ENCODE measurements around the gene MRPL52. TPM values are rescaled to one million over a fixed set of nuclear protein-coding genes. Genes with fewer than 3 reads are reported as not detected.

Gene MRPL52
- total and polyA plus RNA-seq, 2 of the 13 experiments (the other 11 are each of a cell fraction or from before 2014, with no cell fraction given), result 118 to 329 TPM

DNA sequence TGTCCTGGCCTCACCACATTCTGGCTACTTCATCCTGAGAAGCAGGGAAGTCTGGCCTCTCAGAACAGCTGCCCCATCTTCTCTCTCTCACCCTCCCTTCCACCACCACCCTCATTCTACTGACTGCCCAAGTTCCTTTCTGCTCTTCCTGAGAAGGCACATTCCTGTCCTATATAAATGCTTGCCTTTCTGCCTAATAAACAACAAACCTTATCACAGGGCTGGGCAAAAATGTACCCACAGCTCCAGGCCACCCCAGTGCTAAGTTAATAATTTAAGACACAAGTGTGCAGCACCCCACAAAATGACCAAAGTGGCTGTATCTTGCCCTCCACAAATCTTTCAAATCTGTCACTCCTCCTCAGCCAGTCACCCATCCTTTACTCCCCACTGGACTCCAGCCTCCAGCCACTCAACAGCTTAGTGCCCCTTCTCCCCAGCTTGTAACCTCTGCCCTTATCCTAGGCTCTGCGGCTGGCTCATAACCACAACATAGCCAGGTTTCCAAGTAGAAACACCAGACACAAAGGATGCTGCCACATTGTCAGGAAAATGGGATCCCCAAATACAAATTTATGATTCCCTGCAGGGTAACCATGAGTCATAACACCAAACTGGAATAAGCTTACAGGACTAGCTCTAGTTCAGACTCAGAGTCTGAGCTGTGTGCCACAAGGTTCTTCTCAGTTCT, 48.2 kb upstream of the MRPL52 start:
- ATAC-seq (no peak), FAIRE-seq (no peak), DNase-seq (ENCODE audit: low spot score) (no peak)
- WGBS (ENCODE audit: low lambda C conversion rate), result 0% methylated on average over 1 of the region's 1 CpG
- no peak overlapping the region for H3K4me2 ChIP-seq (ENCODE audit: low read depth, low read length)
- H3K4me1 ChIP-seq (ENCODE audit: insufficient read depth, low read length), result peaks cover 7% of the 10 kb centered on the region; the same call in 1 of the 2 replicates
- H3K9ac ChIP-seq (ENCODE audit: insufficient read depth, low read depth, low read length), result no peak overlapping the region
- ChIA-PET POLR2A (interaction anchor here (0.7 to 2.3 kb wide), 4 partner anchors 8 to 182 kb away, joined by 3 to 14 read pairs (median 5); partner anchors contain the start of gene OXA1L), CTCF (ENCODE audit: low intra/inter-chr PET ratio, low total read pairs) (no interaction called here)
- in situ Hi-C loops (cut with HindIII; ENCODE audit: extremely low pct_ligation_motif_present, low pct_unique_long_range_greater_than_20kb) (no loop called here), intact Hi-C loops (cut with micrococcal nuclease; ENCODE audit: unreplicated experiment) (no loop called here)
- no peak overlapping the region for H3K4me3 ChIP-seq (replicated peaks in 1 of 3; ENCODE audit: insufficient read depth in 1 of 3, low read depth in 2 of 3, low read length in 3 of 3)
- no peaks in the 10 kb centered on the region for H3K36me3 ChIP-seq (replicated peaks in 1 of 2; ENCODE audit: control insufficient read depth in 1 of 2, insufficient read depth in 2 of 2, low read length in 2 of 2)
- no peak overlapping the region for H3K27ac ChIP-seq (ENCODE audit: extremely low read length, insufficient read depth, low read length)
- no peaks in the 10 kb centered on the region for H3K79me2 ChIP-seq (ENCODE audit: insufficient read depth, low read length)
- H3K27me3 ChIP-seq (ENCODE audit: control insufficient read depth in 1 of 2, insufficient read depth in 2 of 2, low read length in 2 of 2), result no peaks in the 10 kb centered on the region
- H3K9me3 ChIP-seq (ENCODE audit: low read length), result no peaks in the 10 kb centered on the region
- no TSS peak for BruUV-seq (replicated peaks)
- no peak for TF ChIP-seq ZBTB42 (CRISPR knock-in tag; IDR thresholded peaks at IDR 0.05)
- TF ChIP-seq, protein P1, sequence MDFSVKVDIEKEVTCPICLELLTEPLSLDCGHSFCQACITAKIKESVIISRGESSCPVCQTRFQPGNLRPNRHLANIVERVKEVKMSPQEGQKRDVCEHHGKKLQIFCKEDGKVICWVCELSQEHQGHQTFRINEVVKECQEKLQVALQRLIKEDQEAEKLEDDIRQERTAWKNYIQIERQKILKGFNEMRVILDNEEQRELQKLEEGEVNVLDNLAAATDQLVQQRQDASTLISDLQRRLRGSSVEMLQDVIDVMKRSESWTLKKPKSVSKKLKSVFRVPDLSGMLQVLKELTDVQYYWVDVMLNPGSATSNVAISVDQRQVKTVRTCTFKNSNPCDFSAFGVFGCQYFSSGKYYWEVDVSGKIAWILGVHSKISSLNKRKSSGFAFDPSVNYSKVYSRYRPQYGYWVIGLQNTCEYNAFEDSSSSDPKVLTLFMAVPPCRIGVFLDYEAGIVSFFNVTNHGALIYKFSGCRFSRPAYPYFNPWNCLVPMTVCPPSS (IDR thresholded peaks at IDR 0.05), result peak; percentile 23; the same call in 1 of the 2 replicates
- peak; percentile 68; the same call in 1 of the 2 replicates for TF ChIP-seq JUNB (CRISPR knock-in tag; IDR thresholded peaks at IDR 0.05; ENCODE audit: borderline replicate concordance)
- peak; percentile 55; the same call in 1 of the 2 replicates for TF ChIP-seq ZNF225 (CRISPR knock-in tag; IDR thresholded peaks at IDR 0.05)
- no peak for TF ChIP-seq FOXJ3 (CRISPR knock-in tag; IDR thresholded peaks at IDR 0.05; ENCODE audit: borderline replicate concordance)
- TF ChIP-seq PCBP2 (optimal IDR thresholded peaks at IDR 0.05; ENCODE audit: low read depth, low read length, poor library complexity, severe bottlenecking), result no peak
- TF ChIP-seq ZNF619 (CRISPR knock-in tag; IDR thresholded peaks at IDR 0.05), result 0 out of 2 replicates have a peak, but pooled peaks have one; percentile 33
- 0 out of 2 replicates have a peak, but pooled peaks have one; percentile 40 for TF ChIP-seq ZNF567 (CRISPR knock-in tag; IDR thresholded peaks at IDR 0.05; ENCODE audit: borderline replicate concordance)
- no peak for TF ChIP-seq ZSCAN21 (CRISPR knock-in tag; IDR thresholded peaks at IDR 0.05; ENCODE audit: borderline replicate concordance)
- TF ChIP-seq, protein P2, sequence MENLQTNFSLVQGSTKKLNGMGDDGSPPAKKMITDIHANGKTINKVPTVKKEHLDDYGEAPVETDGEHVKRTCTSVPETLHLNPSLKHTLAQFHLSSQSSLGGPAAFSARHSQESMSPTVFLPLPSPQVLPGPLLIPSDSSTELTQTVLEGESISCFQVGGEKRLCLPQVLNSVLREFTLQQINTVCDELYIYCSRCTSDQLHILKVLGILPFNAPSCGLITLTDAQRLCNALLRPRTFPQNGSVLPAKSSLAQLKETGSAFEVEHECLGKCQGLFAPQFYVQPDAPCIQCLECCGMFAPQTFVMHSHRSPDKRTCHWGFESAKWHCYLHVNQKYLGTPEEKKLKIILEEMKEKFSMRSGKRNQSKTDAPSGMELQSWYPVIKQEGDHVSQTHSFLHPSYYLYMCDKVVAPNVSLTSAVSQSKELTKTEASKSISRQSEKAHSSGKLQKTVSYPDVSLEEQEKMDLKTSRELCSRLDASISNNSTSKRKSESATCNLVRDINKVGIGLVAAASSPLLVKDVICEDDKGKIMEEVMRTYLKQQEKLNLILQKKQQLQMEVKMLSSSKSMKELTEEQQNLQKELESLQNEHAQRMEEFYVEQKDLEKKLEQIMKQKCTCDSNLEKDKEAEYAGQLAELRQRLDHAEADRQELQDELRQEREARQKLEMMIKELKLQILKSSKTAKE (CRISPR knock-in tag; IDR thresholded peaks at IDR 0.05; ENCODE audit: borderline replicate concordance), result 0 out of 2 replicates have a peak, but pooled peaks have one; percentile 16
- no peak for TF ChIP-seq RFX5 (IDR thresholded peaks at IDR 0.05; ENCODE audit: low read depth, low read length)
- TF ChIP-seq CCDC6 (CRISPR knock-in tag; IDR thresholded peaks at IDR 0.05), result no peak
- TF ChIP-seq GZF1 (CRISPR knock-in tag; IDR thresholded peaks at IDR 0.05), result 0 out of 2 replicates have a peak, but pooled peaks have one; percentile 48
- TF ChIP-seq ZNF350 (CRISPR knock-in tag; IDR thresholded peaks at IDR 0.05; ENCODE audit: borderline replicate concordance, low read depth), result peak; percentile 37; the same call in 1 of the 2 replicates
- H4K20me1 ChIP-seq (ENCODE audit: insufficient read depth, low read length), result no peaks in the 10 kb centered on the region
- H2AFZ ChIP-seq (ENCODE audit: low read length), result no peak overlapping the region

Data from HepG2 (cell line).